ENCODE measurements around the gene ERGIC1. TPM values are rescaled to one million over a fixed set of nuclear protein-coding genes. Genes with fewer than 3 reads are reported as not detected.

The ERGIC1 gene
- total and polyA plus RNA-seq, 2 of the 13 experiments (the other 11 are each of a cell fraction or from before 2014, with no cell fraction given) = 78.5 to 184 TPM

DNA sequence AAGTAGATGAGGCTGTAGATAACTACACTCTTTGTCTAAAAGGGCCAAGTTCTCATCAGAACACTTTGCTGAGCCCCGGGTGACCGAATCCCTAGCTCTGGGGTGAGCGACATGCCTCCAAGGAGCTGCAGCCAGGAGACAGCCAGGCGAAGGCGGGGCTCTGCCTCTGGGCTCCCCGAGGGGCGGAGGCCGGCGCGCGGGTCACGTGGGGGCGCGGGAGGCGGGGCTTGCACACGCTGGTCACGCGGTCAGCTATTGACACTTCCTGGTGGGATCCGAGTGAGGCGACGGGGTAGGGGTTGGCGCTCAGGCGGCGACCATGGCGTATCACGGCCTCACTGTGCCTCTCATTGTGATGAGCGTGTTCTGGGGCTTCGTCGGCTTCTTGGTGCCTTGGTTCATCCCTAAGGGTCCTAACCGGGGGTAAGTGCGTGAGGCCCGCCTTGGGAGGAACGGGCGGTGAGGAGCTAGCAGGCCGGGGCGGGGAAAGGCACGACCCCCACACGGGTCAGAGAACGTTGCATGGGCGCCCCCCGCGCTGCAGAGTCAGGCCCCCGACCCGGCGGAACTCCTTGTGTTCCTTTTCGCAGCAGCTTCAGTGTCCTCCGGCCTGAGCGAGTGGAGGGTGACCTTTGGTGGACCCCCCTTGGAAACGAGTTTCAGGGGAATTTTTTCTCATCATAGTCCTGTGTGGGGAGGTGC is 149.6 kb downstream of the ERGIC1 start, which contains the start of gene ATP6V0E1 (continued):
- TF ChIP-seq, protein P1, sequence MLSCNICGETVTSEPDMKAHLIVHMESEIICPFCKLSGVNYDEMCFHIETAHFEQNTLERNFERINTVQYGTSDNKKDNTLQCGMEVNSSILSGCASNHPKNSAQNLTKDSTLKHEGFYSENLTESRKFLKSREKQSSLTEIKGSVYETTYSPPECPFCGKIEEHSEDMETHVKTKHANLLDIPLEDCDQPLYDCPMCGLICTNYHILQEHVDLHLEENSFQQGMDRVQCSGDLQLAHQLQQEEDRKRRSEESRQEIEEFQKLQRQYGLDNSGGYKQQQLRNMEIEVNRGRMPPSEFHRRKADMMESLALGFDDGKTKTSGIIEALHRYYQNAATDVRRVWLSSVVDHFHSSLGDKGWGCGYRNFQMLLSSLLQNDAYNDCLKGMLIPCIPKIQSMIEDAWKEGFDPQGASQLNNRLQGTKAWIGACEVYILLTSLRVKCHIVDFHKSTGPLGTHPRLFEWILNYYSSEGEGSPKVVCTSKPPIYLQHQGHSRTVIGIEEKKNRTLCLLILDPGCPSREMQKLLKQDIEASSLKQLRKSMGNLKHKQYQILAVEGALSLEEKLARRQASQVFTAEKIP (CRISPR knock-in tag; IDR thresholded peaks at IDR 0.05; ENCODE audit: borderline replicate concordance) = no peak
- TF ChIP-seq MED1 (CRISPR knock-in tag; IDR thresholded peaks at IDR 0.05) (peak; percentile 58), ZNF614 (CRISPR knock-in tag; IDR thresholded peaks at IDR 0.05; ENCODE audit: borderline replicate concordance) (0 out of 2 replicates have a peak, but pooled peaks have one; percentile 36), MYC (CRISPR knock-in tag; IDR thresholded peaks at IDR 0.05; ENCODE audit: borderline replicate concordance) (peak; percentile 80; the same call in 1 of the 2 replicates), ZNF891 (CRISPR knock-in tag; IDR thresholded peaks at IDR 0.05) (peak; percentile 62; the same call in 1 of the 2 replicates), ZNF772 (CRISPR knock-in tag; IDR thresholded peaks at IDR 0.05) (no peak), ERF (CRISPR knock-in tag; IDR thresholded peaks at IDR 0.05) (0 out of 2 replicates have a peak, but pooled peaks have one; percentile 48), ZNF136 (CRISPR knock-in tag; IDR thresholded peaks at IDR 0.05; ENCODE audit: low read depth) (no peak; the same call in 1 of the 2 replicates), MTA3 (CRISPR knock-in tag; IDR thresholded peaks at IDR 0.05) (no peak), HNRNPL (IDR thresholded peaks at IDR 0.05; ENCODE audit: low read depth, low read length) (no peak), ZBTB42 (CRISPR knock-in tag; IDR thresholded peaks at IDR 0.05) (no peak)
- TF ChIP-seq, protein P2, sequence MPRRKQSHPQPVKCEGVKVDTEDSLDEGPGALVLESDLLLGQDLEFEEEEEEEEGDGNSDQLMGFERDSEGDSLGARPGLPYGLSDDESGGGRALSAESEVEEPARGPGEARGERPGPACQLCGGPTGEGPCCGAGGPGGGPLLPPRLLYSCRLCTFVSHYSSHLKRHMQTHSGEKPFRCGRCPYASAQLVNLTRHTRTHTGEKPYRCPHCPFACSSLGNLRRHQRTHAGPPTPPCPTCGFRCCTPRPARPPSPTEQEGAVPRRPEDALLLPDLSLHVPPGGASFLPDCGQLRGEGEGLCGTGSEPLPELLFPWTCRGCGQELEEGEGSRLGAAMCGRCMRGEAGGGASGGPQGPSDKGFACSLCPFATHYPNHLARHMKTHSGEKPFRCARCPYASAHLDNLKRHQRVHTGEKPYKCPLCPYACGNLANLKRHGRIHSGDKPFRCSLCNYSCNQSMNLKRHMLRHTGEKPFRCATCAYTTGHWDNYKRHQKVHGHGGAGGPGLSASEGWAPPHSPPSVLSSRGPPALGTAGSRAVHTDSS (CRISPR knock-in tag; conservative IDR thresholded peaks at IDR 0.05) = no peak
- TF ChIP-seq, protein P3, sequence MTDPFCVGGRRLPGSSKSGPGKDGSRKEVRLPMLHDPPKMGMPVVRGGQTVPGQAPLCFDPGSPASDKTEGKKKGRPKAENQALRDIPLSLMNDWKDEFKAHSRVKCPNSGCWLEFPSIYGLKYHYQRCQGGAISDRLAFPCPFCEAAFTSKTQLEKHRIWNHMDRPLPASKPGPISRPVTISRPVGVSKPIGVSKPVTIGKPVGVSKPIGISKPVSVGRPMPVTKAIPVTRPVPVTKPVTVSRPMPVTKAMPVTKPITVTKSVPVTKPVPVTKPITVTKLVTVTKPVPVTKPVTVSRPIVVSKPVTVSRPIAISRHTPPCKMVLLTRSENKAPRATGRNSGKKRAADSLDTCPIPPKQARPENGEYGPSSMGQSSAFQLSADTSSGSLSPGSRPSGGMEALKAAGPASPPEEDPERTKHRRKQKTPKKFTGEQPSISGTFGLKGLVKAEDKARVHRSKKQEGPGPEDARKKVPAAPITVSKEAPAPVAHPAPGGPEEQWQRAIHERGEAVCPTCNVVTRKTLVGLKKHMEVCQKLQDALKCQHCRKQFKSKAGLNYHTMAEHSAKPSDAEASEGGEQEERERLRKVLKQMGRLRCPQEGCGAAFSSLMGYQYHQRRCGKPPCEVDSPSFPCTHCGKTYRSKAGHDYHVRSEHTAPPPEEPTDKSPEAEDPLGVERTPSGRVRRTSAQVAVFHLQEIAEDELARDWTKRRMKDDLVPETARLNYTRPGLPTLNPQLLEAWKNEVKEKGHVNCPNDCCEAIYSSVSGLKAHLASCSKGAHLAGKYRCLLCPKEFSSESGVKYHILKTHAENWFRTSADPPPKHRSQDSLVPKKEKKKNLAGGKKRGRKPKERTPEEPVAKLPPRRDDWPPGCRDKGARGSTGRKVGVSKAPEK (CRISPR knock-in tag; IDR thresholded peaks at IDR 0.05; ENCODE audit: borderline replicate concordance) = no peak; the same call in 1 of the 2 replicates
- TF ChIP-seq, protein P4, sequence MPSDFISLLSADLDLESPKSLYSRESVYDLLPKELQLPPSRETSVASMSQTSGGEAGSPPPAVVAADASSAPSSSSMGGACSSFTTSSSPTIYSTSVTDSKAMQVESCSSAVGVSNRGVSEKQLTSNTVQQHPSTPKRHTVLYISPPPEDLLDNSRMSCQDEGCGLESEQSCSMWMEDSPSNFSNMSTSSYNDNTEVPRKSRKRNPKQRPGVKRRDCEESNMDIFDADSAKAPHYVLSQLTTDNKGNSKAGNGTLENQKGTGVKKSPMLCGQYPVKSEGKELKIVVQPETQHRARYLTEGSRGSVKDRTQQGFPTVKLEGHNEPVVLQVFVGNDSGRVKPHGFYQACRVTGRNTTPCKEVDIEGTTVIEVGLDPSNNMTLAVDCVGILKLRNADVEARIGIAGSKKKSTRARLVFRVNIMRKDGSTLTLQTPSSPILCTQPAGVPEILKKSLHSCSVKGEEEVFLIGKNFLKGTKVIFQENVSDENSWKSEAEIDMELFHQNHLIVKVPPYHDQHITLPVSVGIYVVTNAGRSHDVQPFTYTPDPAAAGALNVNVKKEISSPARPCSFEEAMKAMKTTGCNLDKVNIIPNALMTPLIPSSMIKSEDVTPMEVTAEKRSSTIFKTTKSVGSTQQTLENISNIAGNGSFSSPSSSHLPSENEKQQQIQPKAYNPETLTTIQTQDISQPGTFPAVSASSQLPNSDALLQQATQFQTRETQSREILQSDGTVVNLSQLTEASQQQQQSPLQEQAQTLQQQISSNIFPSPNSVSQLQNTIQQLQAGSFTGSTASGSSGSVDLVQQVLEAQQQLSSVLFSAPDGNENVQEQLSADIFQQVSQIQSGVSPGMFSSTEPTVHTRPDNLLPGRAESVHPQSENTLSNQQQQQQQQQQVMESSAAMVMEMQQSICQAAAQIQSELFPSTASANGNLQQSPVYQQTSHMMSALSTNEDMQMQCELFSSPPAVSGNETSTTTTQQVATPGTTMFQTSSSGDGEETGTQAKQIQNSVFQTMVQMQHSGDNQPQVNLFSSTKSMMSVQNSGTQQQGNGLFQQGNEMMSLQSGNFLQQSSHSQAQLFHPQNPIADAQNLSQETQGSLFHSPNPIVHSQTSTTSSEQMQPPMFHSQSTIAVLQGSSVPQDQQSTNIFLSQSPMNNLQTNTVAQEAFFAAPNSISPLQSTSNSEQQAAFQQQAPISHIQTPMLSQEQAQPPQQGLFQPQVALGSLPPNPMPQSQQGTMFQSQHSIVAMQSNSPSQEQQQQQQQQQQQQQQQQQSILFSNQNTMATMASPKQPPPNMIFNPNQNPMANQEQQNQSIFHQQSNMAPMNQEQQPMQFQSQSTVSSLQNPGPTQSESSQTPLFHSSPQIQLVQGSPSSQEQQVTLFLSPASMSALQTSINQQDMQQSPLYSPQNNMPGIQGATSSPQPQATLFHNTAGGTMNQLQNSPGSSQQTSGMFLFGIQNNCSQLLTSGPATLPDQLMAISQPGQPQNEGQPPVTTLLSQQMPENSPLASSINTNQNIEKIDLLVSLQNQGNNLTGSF (CRISPR knock-in tag; IDR thresholded peaks at IDR 0.05) = peak; percentile 84; the same call in 1 of the 2 replicates
- TF ChIP-seq, protein P5, sequence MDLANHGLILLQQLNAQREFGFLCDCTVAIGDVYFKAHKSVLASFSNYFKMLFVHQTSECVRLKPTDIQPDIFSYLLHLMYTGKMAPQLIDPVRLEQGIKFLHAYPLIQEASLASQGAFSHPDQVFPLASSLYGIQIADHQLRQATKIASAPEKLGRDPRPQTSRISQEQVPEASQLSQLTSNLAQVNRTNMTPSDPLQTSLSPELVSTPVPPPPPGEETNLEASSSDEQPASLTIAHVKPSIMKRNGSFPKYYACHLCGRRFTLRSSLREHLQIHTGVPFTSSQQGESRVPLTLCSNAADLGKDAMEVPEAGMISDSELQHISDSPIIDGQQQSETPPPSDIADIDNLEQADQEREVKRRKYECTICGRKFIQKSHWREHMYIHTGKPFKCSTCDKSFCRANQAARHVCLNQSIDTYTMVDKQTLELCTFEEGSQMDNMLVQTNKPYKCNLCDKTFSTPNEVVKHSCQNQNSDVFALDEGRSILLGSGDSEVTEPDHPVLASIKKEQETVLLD (CRISPR knock-in tag; IDR thresholded peaks at IDR 0.05; ENCODE audit: low read depth) = 0 out of 2 replicates have a peak, but pooled peaks have one; percentile 18
